Fibroblast of villous mesenchyme (primary cell): ENCODE results near the gene GID4. TPM values are rescaled to one million over a fixed set of nuclear protein-coding genes. Genes with fewer than 3 reads are reported as not detected.
A peak's percentile ranks its signal among the peaks of the same experiment; 100 is the strongest.

Source experiments
- DNase-seq: peaks from one replicate; pipeline ENCODE4 v3.0.0-alpha.2; 2010; ENCODE audit warnings: low read depth
- H3K4me3 ChIP-seq: 2 replicates; pipeline ENCODE4 v1.5.1; 2011; ENCODE audit warnings: low read depth, mild to moderate bottlenecking, low read length
- total RNA-seq: library from RNA; depleted of rRNA; stranded (reverse); fragments of >200 nt; gene quantifications from 2 replicates; pipeline ENCODE4 v1.2.3, GENCODE V29; 2012
- TF ChIP-seq, protein P1 (sequence below): IDR thresholded peaks from 2 replicates; pipeline ENCODE4 v1.5.1; 2012; ENCODE audit warnings: low read depth, mild to moderate bottlenecking, low read length; ENCODE audit not compliant: insufficient read depth

Gene GID4
- total RNA-seq, 1 donor = 7.8 TPM

DNA sequence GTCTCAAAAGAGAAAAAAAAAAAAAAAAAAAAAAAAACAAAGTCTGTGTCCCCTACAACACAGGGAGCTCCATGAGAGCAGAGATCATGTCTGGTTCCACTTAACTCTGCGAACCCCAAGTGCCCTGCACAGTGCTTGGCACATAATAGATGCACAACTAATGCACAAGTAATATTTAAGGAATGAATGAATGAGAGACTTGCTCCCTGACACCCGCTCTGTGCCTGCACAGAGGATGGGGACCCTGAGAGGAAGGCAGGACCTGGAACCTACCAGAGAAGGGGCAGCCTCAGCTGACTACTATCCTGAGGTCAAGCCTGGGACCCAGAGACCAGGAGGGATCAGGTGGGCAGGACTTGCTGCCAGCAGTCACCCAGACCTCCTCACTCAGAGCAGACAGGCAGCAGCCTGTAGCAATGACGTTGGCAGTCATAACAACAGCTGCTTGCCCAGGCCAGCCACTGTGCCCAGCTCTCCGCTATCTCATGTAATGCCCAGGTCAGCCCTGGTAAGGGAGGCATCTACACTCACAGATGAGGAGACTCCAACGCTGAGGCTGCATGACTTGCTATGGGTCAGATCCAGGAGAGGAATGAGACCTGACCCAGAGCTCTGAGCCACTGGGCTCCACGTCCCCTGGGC, 72.2 kb downstream of the GID4 start:
- no peak for DNase-seq
- no peak overlapping the region for H3K4me3 ChIP-seq
- TF ChIP-seq, protein P1, sequence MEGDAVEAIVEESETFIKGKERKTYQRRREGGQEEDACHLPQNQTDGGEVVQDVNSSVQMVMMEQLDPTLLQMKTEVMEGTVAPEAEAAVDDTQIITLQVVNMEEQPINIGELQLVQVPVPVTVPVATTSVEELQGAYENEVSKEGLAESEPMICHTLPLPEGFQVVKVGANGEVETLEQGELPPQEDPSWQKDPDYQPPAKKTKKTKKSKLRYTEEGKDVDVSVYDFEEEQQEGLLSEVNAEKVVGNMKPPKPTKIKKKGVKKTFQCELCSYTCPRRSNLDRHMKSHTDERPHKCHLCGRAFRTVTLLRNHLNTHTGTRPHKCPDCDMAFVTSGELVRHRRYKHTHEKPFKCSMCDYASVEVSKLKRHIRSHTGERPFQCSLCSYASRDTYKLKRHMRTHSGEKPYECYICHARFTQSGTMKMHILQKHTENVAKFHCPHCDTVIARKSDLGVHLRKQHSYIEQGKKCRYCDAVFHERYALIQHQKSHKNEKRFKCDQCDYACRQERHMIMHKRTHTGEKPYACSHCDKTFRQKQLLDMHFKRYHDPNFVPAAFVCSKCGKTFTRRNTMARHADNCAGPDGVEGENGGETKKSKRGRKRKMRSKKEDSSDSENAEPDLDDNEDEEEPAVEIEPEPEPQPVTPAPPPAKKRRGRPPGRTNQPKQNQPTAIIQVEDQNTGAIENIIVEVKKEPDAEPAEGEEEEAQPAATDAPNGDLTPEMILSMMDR = no peak

DNA sequence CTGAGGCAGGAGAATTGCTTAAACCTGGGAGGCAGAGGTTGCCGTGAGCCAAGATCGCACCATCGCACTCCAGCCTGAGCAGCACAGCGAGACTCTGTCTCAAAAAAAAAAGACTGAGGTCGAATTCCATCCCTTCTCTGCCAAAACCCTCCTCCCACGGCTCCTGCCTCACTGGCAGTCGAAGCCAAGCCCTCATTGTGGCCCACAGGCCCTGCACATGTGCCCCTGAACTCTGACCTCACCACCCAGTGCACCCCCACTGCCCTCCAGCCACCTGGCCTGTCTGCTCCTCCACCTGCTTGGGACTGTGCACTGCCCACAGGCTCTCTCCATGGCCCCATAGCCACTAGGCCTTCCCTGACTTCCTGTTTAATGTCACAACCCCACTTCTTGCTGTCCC, 76.3 kb downstream of the GID4 start:
- TF ChIP-seq, protein P1 = no peak
- DNase-seq = no peak
- no peak overlapping the region for H3K4me3 ChIP-seq

DNA sequence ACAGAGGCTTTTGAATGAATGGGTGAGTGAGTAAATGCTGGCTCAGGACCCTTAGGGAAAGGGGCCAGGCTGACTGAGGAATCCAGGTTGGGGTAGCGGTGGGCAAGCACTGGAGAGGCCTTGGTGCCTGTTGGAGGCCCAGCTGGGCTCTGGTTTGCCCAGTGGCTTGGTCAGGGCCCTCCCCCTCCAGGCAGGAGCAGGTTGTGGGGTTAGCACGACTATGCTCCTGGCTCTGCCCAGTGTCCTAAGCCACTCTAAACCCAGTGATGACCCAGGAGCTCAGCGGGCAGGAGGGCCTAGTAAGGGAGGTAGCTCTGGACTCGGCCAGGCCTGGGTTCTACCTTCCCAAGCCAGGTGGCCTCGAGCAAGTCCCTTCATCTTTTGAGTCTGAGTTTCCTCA, 76.9 kb downstream of the GID4 start:
- TF ChIP-seq, protein P1 = no peak
- no peak overlapping the region for H3K4me3 ChIP-seq

DNA sequence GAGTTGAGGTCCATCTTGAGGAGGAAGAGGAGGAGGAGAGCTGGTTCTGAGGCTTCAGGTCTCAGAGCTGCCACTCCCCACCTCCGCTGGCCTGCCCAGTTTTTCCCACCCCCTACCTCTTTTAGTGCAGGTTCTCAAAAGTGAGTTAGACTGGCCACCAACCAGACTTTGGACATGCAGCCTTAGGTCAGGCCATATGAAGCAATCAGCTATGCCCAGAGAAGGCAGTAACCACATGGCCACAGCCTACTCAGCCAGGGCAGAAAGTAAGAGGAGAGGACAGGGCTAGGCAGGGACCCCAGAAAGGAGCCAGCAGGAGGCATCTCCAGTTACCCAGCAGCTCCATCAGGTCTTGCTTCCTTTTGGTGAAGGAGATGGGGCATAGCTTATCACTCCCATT, 78.3 kb downstream of the GID4 start:
- TF ChIP-seq, protein P1 = no peak
- no peak overlapping the region for H3K4me3 ChIP-seq
- DNase-seq = peak; percentile 18

More for the DNA sequence above, 76.9 kb downstream of the GID4 start:
- no peak for DNase-seq

Other genes with a start within 250 kb of the GID4 start
- 92.0 and 128 TPM in 2 replicates for gene SREBF1, start 202.4 kb upstream of the GID4 start, total RNA-seq
- 29.0 and 34.1 TPM in 2 replicates for gene TOM1L2, start 67.0 kb upstream of the GID4 start, total RNA-seq
- gene DRC3, start 66.5 kb upstream of the GID4 start, total RNA-seq = under 0.01 and 0.97 TPM in 2 replicates
- gene ATPAF2, start 240 bp upstream of the GID4 start, total RNA-seq = 13.0 and 15.5 TPM in 2 replicates
- gene DRG2, start 48.5 kb downstream of the GID4 start, total RNA-seq = 30.3 and 33.2 TPM in 2 replicates
- gene MYO15A, start 69.3 kb downstream of the GID4 start, total RNA-seq = 0.43 and 0.97 TPM in 2 replicates
- gene ALKBH5, start 144.4 kb downstream of the GID4 start, total RNA-seq = 113 and 144 TPM in 2 replicates
- 44.0 and 49.3 TPM in 2 replicates for gene LLGL1, start 186.2 kb downstream of the GID4 start, total RNA-seq
- 205 and 244 TPM in 2 replicates for gene FLII, start 219.3 kb downstream of the GID4 start, total RNA-seq
- gene MIEF2, start 221.3 kb downstream of the GID4 start, total RNA-seq = 16.4 and 18.4 TPM in 2 replicates